ENCODE measurements around the gene GET4. TPM values are rescaled to one million over a fixed set of nuclear protein-coding genes. Genes with fewer than 3 reads are reported as not detected.

Gene GET4
- total RNA-seq, 1 donor = 17.7 TPM

- Histone ChIP-seq H3K27ac (ENCODE audit: low read depth, low read length) (no peak overlapping the region), H3K4me3 (ENCODE audit: insufficient read depth, low read length) (no peak overlapping the region), H3K79me2 (ENCODE audit: insufficient read depth, low read length) (no peaks in the 10 kb centered on the region), H3K4me2 (ENCODE audit: insufficient read depth, low read length) (no peak overlapping the region), H3K27me3 (ENCODE audit: insufficient read depth, low read length) (no peaks in the 10 kb centered on the region), H4K20me1 (ENCODE audit: insufficient read depth, low read length) (no peaks in the 10 kb centered on the region), H3K36me3 (ENCODE audit: insufficient read depth, low read length) (no peaks in the 10 kb centered on the region), H3K4me1 (ENCODE audit: insufficient read depth, low read length) (no peaks in the 10 kb centered on the region), H3K9me3 (ENCODE audit: low read depth, low read length) (no peaks in the 10 kb centered on the region), H2AFZ (ENCODE audit: low read length) (no peak overlapping the region)
- TF ChIP-seq CTCF (IDR thresholded peaks at IDR 0.05; ENCODE audit: extremely low read depth, low read depth, low read length) = no peak
- DNase-seq (ENCODE audit: insufficient read length, low spot score, missing footprints) = no peak
Measured at GRCh38 chr7:935164-935873, 59.0 kb downstream of the GET4 start.

- no peak for DNase-seq (ENCODE audit: insufficient read length, low spot score, missing footprints)
- no peaks in the 10 kb centered on the region for H3K9me3 ChIP-seq (ENCODE audit: low read depth, low read length)
- H3K4me3 ChIP-seq (ENCODE audit: insufficient read depth, low read length) = no peak overlapping the region
- no peaks in the 10 kb centered on the region for H3K36me3 ChIP-seq (ENCODE audit: insufficient read depth, low read length)
- no peak overlapping the region for H3K4me2 ChIP-seq (ENCODE audit: insufficient read depth, low read length)
- H3K27ac ChIP-seq (ENCODE audit: low read depth, low read length) = no peak overlapping the region
- H3K4me1 ChIP-seq (ENCODE audit: insufficient read depth, low read length) = no peaks in the 10 kb centered on the region
- no peaks in the 10 kb centered on the region for H3K79me2 ChIP-seq (ENCODE audit: insufficient read depth, low read length)
- TF ChIP-seq CTCF (IDR thresholded peaks at IDR 0.05; ENCODE audit: extremely low read depth, low read depth, low read length) = no peak
- no peaks in the 10 kb centered on the region for H4K20me1 ChIP-seq (ENCODE audit: insufficient read depth, low read length)
- H2AFZ ChIP-seq (ENCODE audit: low read length) = no peak overlapping the region
- H3K27me3 ChIP-seq (ENCODE audit: insufficient read depth, low read length) = no peaks in the 10 kb centered on the region
Measured at GRCh38 chr7:935874-936385, 59.6 kb downstream of the GET4 start.

- H3K36me3 ChIP-seq (ENCODE audit: insufficient read depth, low read length) = no peaks in the 10 kb centered on the region
- no peak overlapping the region for H3K27ac ChIP-seq (ENCODE audit: low read depth, low read length)
- no peak overlapping the region for H2AFZ ChIP-seq (ENCODE audit: low read length)
- H3K4me3 ChIP-seq (ENCODE audit: insufficient read depth, low read length) = no peak overlapping the region
- no peaks in the 10 kb centered on the region for H3K79me2 ChIP-seq (ENCODE audit: insufficient read depth, low read length)
- H4K20me1 ChIP-seq (ENCODE audit: insufficient read depth, low read length) = no peaks in the 10 kb centered on the region
- no peak for TF ChIP-seq CTCF (IDR thresholded peaks at IDR 0.05; ENCODE audit: extremely low read depth, low read depth, low read length)
- H3K9me3 ChIP-seq (ENCODE audit: low read depth, low read length) = no peaks in the 10 kb centered on the region
- no peak overlapping the region for H3K4me2 ChIP-seq (ENCODE audit: insufficient read depth, low read length)
- peaks cover 2% of the 10 kb centered on the region for H3K27me3 ChIP-seq (ENCODE audit: insufficient read depth, low read length)
- no peaks in the 10 kb centered on the region for H3K4me1 ChIP-seq (ENCODE audit: insufficient read depth, low read length)
- peak; percentile 99 for DNase-seq (ENCODE audit: insufficient read length, low spot score, missing footprints)
Measured at GRCh38 chr7:936386-937054, 60.2 kb downstream of the GET4 start.

- Histone ChIP-seq H3K4me3 (ENCODE audit: insufficient read depth, low read length) (no peak overlapping the region), H3K36me3 (ENCODE audit: insufficient read depth, low read length) (no peaks in the 10 kb centered on the region), H3K27ac (ENCODE audit: low read depth, low read length) (no peak overlapping the region), H3K4me1 (ENCODE audit: insufficient read depth, low read length) (no peaks in the 10 kb centered on the region), H3K27me3 (ENCODE audit: insufficient read depth, low read length) (peaks cover 9% of the 10 kb centered on the region), H3K79me2 (ENCODE audit: insufficient read depth, low read length) (no peaks in the 10 kb centered on the region), H4K20me1 (ENCODE audit: insufficient read depth, low read length) (no peaks in the 10 kb centered on the region), H3K4me2 (ENCODE audit: insufficient read depth, low read length) (no peak overlapping the region), H3K9me3 (ENCODE audit: low read depth, low read length) (no peaks in the 10 kb centered on the region), H2AFZ (ENCODE audit: low read length) (no peak overlapping the region)
- DNase-seq (ENCODE audit: insufficient read length, low spot score, missing footprints) = no peak
- TF ChIP-seq CTCF (IDR thresholded peaks at IDR 0.05; ENCODE audit: extremely low read depth, low read depth, low read length) = no peak
Measured at GRCh38 chr7:937856-938484, 61.6 kb downstream of the GET4 start.

Data from osteoblast (primary cell).